ENCODE measurements around the gene CEACAM4.

CEACAM4 gene

GRCh38 chr19:41616792-41617621 is 9.9 kb downstream of the CEACAM4 start:
- DNase-seq = peak; percentile 57

GRCh38 chr19:41615207-41615606 is 11.7 kb downstream of the CEACAM4 start:
- DNase-seq = no peak

- peak; percentile 37 for DNase-seq
These were observed 14.4 kb downstream of the CEACAM4 start for GRCh38 chr19:41612483-41612882.

- no peak for DNase-seq
These were observed 16.1 kb downstream of the CEACAM4 start for GRCh38 chr19:41610789-41611188.

GRCh38 chr19:41607668-41608067 is 19.2 kb downstream of the CEACAM4 start:
- DNase-seq = no peak

GRCh38 chr19:41606215-41606837 is 20.5 kb downstream of the CEACAM4 start:
- DNase-seq = no peak

- DNase-seq = no peak
These were observed 22.0 kb downstream of the CEACAM4 start for GRCh38 chr19:41604831-41605230.

GRCh38 chr19:41601771-41602170 is 25.1 kb downstream of the CEACAM4 start:
- no peak for DNase-seq

- no peak for DNase-seq
These were observed 27.5 kb downstream of the CEACAM4 start for GRCh38 chr19:41599175-41599966.

GRCh38 chr19:41597600-41598041 is 29.3 kb downstream of the CEACAM4 start:
- peak; percentile 84 for DNase-seq

GRCh38 chr19:41595890-41596280 is 31.0 kb downstream of the CEACAM4 start:
- DNase-seq = no peak

- DNase-seq = peak; percentile 90
These were observed 31.5 kb downstream of the CEACAM4 start for GRCh38 chr19:41595258-41595889.

GRCh38 chr19:41591951-41592562 is 34.8 kb downstream of the CEACAM4 start:
- DNase-seq = no peak

- DNase-seq = no peak
These were observed 35.9 kb downstream of the CEACAM4 start for GRCh38 chr19:41590936-41591335.

- no peak for DNase-seq
These were observed 37.5 kb downstream of the CEACAM4 start for GRCh38 chr19:41589371-41589770.

GRCh38 chr19:41588497-41589209 is 38.2 kb downstream of the CEACAM4 start:
- peak; percentile 58 for DNase-seq

GRCh38 chr19:41587838-41588210 is 39.0 kb downstream of the CEACAM4 start:
- DNase-seq = no peak

- DNase-seq = no peak
These were observed 39.6 kb downstream of the CEACAM4 start for GRCh38 chr19:41587101-41587837.

GRCh38 chr19:41586064-41586463 is 40.8 kb downstream of the CEACAM4 start:
- DNase-seq = no peak

GRCh38 chr19:41584931-41585330 is 41.9 kb downstream of the CEACAM4 start:
- DNase-seq = no peak

- DNase-seq = no peak
These were observed 42.5 kb downstream of the CEACAM4 start for GRCh38 chr19:41584260-41584810.
